Calu3 (cell line): Measurements from ENCODE around the gene LSG1. TPM values are rescaled to one million over a fixed set of nuclear protein-coding genes. Genes with fewer than 3 reads are reported as not detected.

Experiments used
- BruUV-seq: library from RNA; stranded (reverse); fragments of 400-500 nt; replicated peaks from 2 replicates; lab custom pipeline; 2021; lab: Mats Ljungman, UMichigan
- CTCF ChIA-PET: fragments of 300-600 bp; sonication (Branson Sonifier 250); formaldehyde crosslinking; loops from one replicate; lab custom pipeline; 2022; ENCODE audit warnings: antibody characterized with exemption; lab: Charles Lee
- DNase-seq: peaks from one replicate; pipeline ENCODE4 v3.0.0; 2022
- H3K27ac Mint-ChIP-seq: one replicate; pipeline ENCODE4 v1.8.0; 2022; ENCODE audit warnings: mixed read lengths; ENCODE audit not compliant: unreplicated experiment
- H3K27me3 Mint-ChIP-seq: one replicate; pipeline ENCODE4 v1.8.0; 2022; ENCODE audit warnings: mixed read lengths; ENCODE audit not compliant: unreplicated experiment
- H3K36me3 Mint-ChIP-seq: one replicate; pipeline ENCODE4 v1.8.0; 2022; ENCODE audit warnings: mild to moderate bottlenecking, moderate library complexity, mixed read lengths; ENCODE audit not compliant: insufficient read depth, unreplicated experiment
- H3K4me1 Mint-ChIP-seq: one replicate; pipeline ENCODE4 v1.8.0; 2022; ENCODE audit warnings: mild to moderate bottlenecking, low read depth, mixed read lengths; ENCODE audit not compliant: unreplicated experiment
- H3K4me3 Mint-ChIP-seq: one replicate; pipeline ENCODE4 v1.8.0; 2022; ENCODE audit warnings: mild to moderate bottlenecking, low read depth, moderate library complexity, mixed read lengths; ENCODE audit not compliant: unreplicated experiment
- H3K9me3 Mint-ChIP-seq: one replicate; pipeline ENCODE4 v1.8.0; 2022; ENCODE audit warnings: low read depth, mixed read lengths; ENCODE audit not compliant: unreplicated experiment
- intact Hi-C: fragments of 100-400 bp; cut with micrococcal nuclease; formaldehyde crosslinking; loops from one replicate; pipeline ENCODE4 v1.10.0; 2022; ENCODE audit not compliant: unreplicated experiment
- total RNA-seq: library from RNA; stranded (reverse); gene quantifications from 2 replicates; pipeline ENCODE4 v1.2.3, GENCODE V29; 2022
- TF ChIP-seq, protein P1 (sequence below): fragments of 200-600 bp; IDR thresholded peaks from one replicate; pipeline ENCODE4 v1.8.0; 2022; ENCODE audit warnings: antibody characterized with exemption; ENCODE audit not compliant: unreplicated experiment

LSG1 gene
- total RNA-seq, 1 experiment from 2014 or later: 86.3 TPM

GRCh38 chr3:194687638-194688199 is 15.7 kb upstream of the LSG1 start:
- H3K27ac Mint-ChIP-seq: no peak overlapping the region
- TF ChIP-seq, protein P1, sequence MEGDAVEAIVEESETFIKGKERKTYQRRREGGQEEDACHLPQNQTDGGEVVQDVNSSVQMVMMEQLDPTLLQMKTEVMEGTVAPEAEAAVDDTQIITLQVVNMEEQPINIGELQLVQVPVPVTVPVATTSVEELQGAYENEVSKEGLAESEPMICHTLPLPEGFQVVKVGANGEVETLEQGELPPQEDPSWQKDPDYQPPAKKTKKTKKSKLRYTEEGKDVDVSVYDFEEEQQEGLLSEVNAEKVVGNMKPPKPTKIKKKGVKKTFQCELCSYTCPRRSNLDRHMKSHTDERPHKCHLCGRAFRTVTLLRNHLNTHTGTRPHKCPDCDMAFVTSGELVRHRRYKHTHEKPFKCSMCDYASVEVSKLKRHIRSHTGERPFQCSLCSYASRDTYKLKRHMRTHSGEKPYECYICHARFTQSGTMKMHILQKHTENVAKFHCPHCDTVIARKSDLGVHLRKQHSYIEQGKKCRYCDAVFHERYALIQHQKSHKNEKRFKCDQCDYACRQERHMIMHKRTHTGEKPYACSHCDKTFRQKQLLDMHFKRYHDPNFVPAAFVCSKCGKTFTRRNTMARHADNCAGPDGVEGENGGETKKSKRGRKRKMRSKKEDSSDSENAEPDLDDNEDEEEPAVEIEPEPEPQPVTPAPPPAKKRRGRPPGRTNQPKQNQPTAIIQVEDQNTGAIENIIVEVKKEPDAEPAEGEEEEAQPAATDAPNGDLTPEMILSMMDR: peak; percentile 56
- H3K4me3 Mint-ChIP-seq: peak overlapping the region; percentile 90
- BruUV-seq: no TSS peak
- CTCF ChIA-PET: interaction anchor here (0.7 to 3.2 kb wide), 10 partner anchors 16 to 432 kb away, joined by 3 to 27 read pairs (median 3); partner anchors contain the start of gene LSG1
- H3K9me3 Mint-ChIP-seq: no peaks in the 10 kb centered on the region
- peak; percentile 83 for DNase-seq
- peaks cover 45% of the 10 kb centered on the region for H3K27me3 Mint-ChIP-seq
- peaks cover 30% of the 10 kb centered on the region for H3K36me3 Mint-ChIP-seq
- H3K4me1 Mint-ChIP-seq: peaks cover 20% of the 10 kb centered on the region
- intact Hi-C loops: loop anchor here (10.0 kb wide), 3 partner anchors 77 to 827 kb away; no protein-coding TSS in a partner anchor

DNA sequence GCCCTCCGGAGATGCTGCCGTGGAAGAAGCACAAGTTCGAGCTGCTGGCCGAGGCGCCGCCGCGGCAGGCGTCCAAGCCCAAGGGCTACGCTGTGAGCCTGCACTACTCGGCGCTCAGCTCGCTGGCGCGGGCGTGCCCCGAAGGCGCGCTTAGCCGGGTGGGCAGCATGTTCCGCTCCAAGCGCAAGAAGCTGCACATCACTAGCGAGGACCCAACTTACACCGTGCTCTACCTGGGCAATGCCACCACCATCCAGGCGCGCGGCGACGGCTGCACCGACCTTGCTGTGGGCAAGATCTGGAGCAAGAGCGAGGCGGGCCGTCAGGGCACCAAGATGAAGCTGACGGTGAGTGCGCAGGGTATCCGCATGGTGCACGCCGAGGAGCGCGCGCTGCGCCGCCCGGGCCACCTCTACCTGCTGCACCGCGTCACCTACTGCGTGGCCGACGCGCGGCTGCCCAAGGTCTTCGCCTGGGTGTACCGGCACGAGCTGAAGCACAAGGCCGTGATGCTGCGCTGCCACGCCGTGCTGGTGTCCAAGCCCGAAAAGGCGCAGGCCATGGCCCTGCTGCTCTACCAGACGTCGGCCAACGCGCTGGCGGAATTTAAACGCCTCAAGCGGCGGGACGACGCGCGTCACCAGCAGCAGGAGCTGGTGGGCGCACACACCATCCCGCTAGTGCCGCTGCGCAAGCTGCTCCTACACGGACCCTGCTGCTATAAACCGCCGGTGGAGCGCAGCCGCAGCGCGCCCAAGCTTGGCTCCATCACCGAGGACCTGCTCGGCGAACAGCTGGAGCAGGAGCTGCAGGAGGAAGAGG is 15.0 kb upstream of the LSG1 start:
- no peak overlapping the region for H3K27ac Mint-ChIP-seq
- H3K36me3 Mint-ChIP-seq: peaks cover 31% of the 10 kb centered on the region
- intact Hi-C loops: loop anchor here (10.0 kb wide), 3 partner anchors 78 to 828 kb away; no protein-coding TSS in a partner anchor
- CTCF ChIA-PET: interaction anchor here (0.5 to 3.2 kb wide), 10 partner anchors 15 to 432 kb away, joined by 3 to 27 read pairs (median 3); partner anchors contain the start of gene LSG1
- BruUV-seq: TSS peak; percentile 69
- peaks cover 27% of the 10 kb centered on the region for H3K4me1 Mint-ChIP-seq
- peak overlapping the region; percentile 90 for H3K4me3 Mint-ChIP-seq
- peaks cover 45% of the 10 kb centered on the region for H3K27me3 Mint-ChIP-seq
- no peaks in the 10 kb centered on the region for H3K9me3 Mint-ChIP-seq
- peak; percentile 19 for DNase-seq
- TF ChIP-seq, protein P1: no peak

- CTCF ChIA-PET: interaction anchor here (0.5 to 3.2 kb wide), 5 partner anchors 14 to 257 kb away, joined by 3 to 27 read pairs (median 9); partner anchors contain the start of gene LSG1
- Mint-ChIP-seq H3K36me3 (peaks cover 31% of the 10 kb centered on the region), H3K27me3 (peaks cover 43% of the 10 kb centered on the region), H3K27ac (no peak overlapping the region), H3K9me3 (no peaks in the 10 kb centered on the region), H3K4me1 (peaks cover 29% of the 10 kb centered on the region), H3K4me3 (peak overlapping the region; percentile 90)
- BruUV-seq: no TSS peak
- DNase-seq: peak; percentile 40
- intact Hi-C loops: loop anchor here (10.0 kb wide), 3 partner anchors 78 to 828 kb away; no protein-coding TSS in a partner anchor
- TF ChIP-seq, protein P1: no peak
Measured at GRCh38 chr3:194686414-194686815, 14.4 kb upstream of the LSG1 start.

GRCh38 chr3:194685718-194686413 is 13.9 kb upstream of the LSG1 start, which contains the start of gene FAM43A:
Gene FAM43A, plus strand, starts transcription at chr3:194685883. Its CDS starts 944 bp downstream, at chr3:194686827.
- TF ChIP-seq, protein P1: no peak
- Mint-ChIP-seq H3K4me1 (peaks cover 29% of the 10 kb centered on the region), H3K27ac (no peak within 1 kb of the TSS), H3K4me3 (peak within 1 kb of the TSS; percentile 90), H3K9me3 (no peaks in the 10 kb centered on the region), H3K27me3 (peaks cover 37% of the 10 kb centered on the region), H3K36me3 (peaks cover 31% of the 10 kb centered on the region)
- CTCF ChIA-PET: interaction anchor here (1.0 to 3.2 kb wide), 4 partner anchors 14 to 83 kb away, joined by 3 to 27 read pairs (median 14); partner anchors contain the start of gene LSG1
- peak; percentile 83 for DNase-seq
- BruUV-seq: no TSS peak
- intact Hi-C loops: loop anchor here (10.0 kb wide), 3 partner anchors 79 to 829 kb away; no protein-coding TSS in a partner anchor
